Tibial nerve (tissue), 4 donors: ENCODE data around the gene MKI67.

Experiments used
- EP300 ChIP-seq, 2 donors: sonication (generic); formaldehyde crosslinking; IDR thresholded peaks; one replicate each; pipeline ENCODE4 v1.6.1; 2017; ENCODE audit warnings: antibody characterized with exemption in 2 of 2, mild to moderate bottlenecking in 1 of 2
- POLR2A ChIP-seq, 2 donors: fragments of 450-650 bp; IDR thresholded peaks; one replicate each; pipeline ENCODE4 v1.6.1; 2017; ENCODE audit warnings: antibody characterized with exemption in 2 of 2, mild to moderate bottlenecking in 2 of 2, moderate library complexity in 2 of 2
- TF ChIP-seq, protein P1 (sequence below), 5 experiments: fragments of 200-600 bp in 3 of 5; fragments of 450-650 bp in 2 of 5; sonication (generic) in 3 of 5; IDR thresholded peaks; one replicate each; pipeline ENCODE4 v1.5.1; 2016 to 2019; ENCODE audit warnings: antibody characterized with exemption in 5 of 5, mild to moderate bottlenecking in 3 of 5, moderate library complexity in 2 of 5

DNA sequence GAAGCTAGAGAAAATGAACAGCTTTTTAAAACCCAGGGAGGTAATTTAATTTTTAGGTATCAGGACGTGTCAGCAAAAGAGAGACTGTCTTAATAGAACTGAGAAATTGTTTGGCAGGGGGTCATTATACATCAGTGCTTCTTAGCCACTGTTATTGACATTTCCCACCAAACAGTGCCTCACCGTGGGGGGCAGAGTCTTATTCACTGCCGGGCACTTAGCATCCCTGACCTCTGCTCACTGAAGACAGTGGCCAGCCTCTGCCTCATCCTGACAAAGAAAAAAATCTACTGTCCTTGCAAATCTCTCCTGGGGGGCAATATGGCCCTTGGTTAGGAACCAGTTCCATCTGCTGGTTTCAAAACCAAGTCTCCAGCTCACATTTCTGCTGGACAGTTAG, 14.2 kb upstream of the MKI67 start:
- no peak for TF ChIP-seq EP300 (IDR thresholded peaks at IDR 0.05)
- TF ChIP-seq, protein P1, sequence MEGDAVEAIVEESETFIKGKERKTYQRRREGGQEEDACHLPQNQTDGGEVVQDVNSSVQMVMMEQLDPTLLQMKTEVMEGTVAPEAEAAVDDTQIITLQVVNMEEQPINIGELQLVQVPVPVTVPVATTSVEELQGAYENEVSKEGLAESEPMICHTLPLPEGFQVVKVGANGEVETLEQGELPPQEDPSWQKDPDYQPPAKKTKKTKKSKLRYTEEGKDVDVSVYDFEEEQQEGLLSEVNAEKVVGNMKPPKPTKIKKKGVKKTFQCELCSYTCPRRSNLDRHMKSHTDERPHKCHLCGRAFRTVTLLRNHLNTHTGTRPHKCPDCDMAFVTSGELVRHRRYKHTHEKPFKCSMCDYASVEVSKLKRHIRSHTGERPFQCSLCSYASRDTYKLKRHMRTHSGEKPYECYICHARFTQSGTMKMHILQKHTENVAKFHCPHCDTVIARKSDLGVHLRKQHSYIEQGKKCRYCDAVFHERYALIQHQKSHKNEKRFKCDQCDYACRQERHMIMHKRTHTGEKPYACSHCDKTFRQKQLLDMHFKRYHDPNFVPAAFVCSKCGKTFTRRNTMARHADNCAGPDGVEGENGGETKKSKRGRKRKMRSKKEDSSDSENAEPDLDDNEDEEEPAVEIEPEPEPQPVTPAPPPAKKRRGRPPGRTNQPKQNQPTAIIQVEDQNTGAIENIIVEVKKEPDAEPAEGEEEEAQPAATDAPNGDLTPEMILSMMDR (IDR thresholded peaks at IDR 0.05): no peak
- no peak for TF ChIP-seq POLR2A (IDR thresholded peaks at IDR 0.05)
